Measurements from ENCODE around the gene CC2D2A. TPM values are rescaled to one million over a fixed set of nuclear protein-coding genes. Genes with fewer than 3 reads are reported as not detected.

CC2D2A gene
- total and polyA plus RNA-seq, 2 donors, result 3.3 to 3.5 TPM

DNA sequence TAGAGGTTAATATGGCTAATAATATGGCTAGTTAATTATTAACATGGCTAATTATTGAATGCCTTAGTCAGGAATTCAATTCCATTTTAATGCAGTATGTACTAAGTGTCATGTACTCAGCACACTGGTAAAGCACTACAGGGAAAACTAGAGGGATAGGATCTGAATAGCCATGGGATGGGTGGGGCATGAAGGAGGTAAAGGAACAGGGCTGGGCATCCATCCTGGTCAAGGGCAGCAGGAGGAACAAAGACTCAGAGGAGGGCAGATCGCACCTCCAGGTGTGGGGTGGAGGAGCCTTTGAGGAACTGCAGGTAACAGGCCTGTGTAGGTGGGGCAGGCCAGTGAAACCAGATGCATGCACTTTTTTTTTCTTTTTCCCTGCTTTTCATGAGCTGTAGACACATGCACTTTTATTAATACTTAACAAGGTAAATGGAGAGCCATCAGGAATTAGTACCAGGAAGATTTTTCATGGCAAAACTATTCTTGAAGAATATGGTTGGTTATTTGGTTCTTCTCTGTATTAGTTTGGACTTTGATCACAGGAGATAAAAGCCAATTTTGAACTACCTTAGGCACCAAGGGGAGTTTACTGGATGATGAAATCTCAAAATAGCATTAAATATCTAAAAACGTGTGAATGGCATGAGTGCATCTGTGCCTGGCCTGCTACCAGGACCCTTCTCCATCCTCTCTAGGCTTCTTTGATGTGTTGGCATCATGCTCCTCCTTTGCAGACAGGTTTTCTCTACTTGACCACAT is 88.3 kb downstream of the CC2D2A start:
- no peak for DNase-seq (ENCODE audit: low read depth in 6 of 9, low spot score in 9 of 9)
- no peak overlapping the region for H3K4me3 ChIP-seq (ENCODE audit: low read length in 2 of 2)
- no peaks in the 10 kb centered on the region for H3K9me3 ChIP-seq (ENCODE audit: control insufficient read depth in 2 of 2, insufficient read depth in 1 of 2, low read length in 1 of 2)
- peaks cover 0 to 8% of the 10 kb centered on the region in 2 donors for H3K4me1 ChIP-seq (ENCODE audit: control insufficient read depth in 2 of 2, insufficient read depth in 2 of 2, low read length in 2 of 2)
- H3K36me3 ChIP-seq (ENCODE audit: control insufficient read depth in 2 of 2, insufficient read depth in 2 of 2, low read length in 1 of 2), result no peaks in the 10 kb centered on the region
- no peak overlapping the region for H3K27ac ChIP-seq (ENCODE audit: low read depth in 1 of 2, low read length in 1 of 2)
- WGBS, result 97% methylated on average over 2 of the region's 2 CpGs
- no peaks in the 10 kb centered on the region for H3K27me3 ChIP-seq (ENCODE audit: control insufficient read depth in 2 of 2, insufficient read depth in 1 of 2, low read length in 1 of 2)

DNA sequence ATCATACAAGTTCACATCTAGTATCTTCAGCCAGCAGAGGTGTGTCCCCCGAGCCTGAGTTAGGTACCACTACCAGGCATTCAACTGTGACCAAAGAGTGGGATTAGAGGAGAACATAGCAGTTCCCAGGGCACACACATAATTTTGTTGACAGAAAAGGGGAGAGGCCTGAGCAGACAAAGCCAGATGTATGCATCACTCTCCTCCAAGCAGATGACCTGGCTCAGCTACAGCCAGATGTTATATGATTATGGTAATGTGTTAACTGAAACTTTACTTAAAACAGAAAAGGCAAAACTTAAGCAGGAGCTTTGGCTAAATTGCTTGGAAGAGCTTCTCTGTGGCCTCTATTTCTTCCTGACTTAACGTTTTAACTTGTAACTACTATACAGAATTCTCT is 88.9 kb downstream of the CC2D2A start:
- no peak overlapping the region for H3K27ac ChIP-seq (ENCODE audit: low read depth in 1 of 2, low read length in 1 of 2)
- no peaks in the 10 kb centered on the region for H3K27me3 ChIP-seq (ENCODE audit: control insufficient read depth in 2 of 2, insufficient read depth in 1 of 2, low read length in 1 of 2)
- H3K9me3 ChIP-seq (ENCODE audit: control insufficient read depth in 2 of 2, insufficient read depth in 1 of 2, low read length in 1 of 2), result no peaks in the 10 kb centered on the region
- no peak for DNase-seq (ENCODE audit: low read depth in 6 of 9, low spot score in 9 of 9)
- WGBS, result 96% methylated on average over 2 of the region's 2 CpGs
- H3K4me1 ChIP-seq (ENCODE audit: control insufficient read depth in 2 of 2, insufficient read depth in 2 of 2, low read length in 2 of 2), result peaks cover 0 to 6% of the 10 kb centered on the region in 2 donors
- H3K36me3 ChIP-seq (ENCODE audit: control insufficient read depth in 2 of 2, insufficient read depth in 2 of 2, low read length in 1 of 2), result no peaks in the 10 kb centered on the region
- H3K4me3 ChIP-seq (ENCODE audit: low read length in 2 of 2), result no peak overlapping the region

DNA sequence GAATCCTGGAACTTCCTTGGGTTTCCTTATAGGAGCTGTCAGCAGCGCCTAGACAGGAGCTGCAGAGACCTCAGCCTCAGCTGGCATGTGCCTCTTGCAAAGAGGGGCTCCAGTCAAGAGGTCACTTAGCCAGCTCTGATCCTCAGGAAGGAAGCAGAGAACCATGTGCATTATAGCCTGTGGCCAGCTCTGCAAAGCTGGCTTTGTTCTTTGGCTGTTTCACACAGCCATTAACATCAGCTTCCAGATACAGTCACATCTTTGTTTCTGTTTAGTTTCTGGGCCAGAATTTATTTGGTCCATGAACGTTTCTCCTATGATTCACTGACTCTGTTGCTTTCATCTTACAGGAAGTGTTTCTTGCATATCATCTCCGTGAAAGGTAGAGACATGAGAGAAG is 92.4 kb downstream of the CC2D2A start:
- Histone ChIP-seq H3K4me1 (ENCODE audit: control insufficient read depth in 2 of 2, insufficient read depth in 2 of 2, low read length in 2 of 2) (no peaks in the 10 kb centered on the region), H3K27ac (ENCODE audit: low read depth in 1 of 2, low read length in 1 of 2) (no peak overlapping the region), H3K36me3 (ENCODE audit: control insufficient read depth in 2 of 2, insufficient read depth in 2 of 2, low read length in 1 of 2) (no peaks in the 10 kb centered on the region), H3K27me3 (ENCODE audit: control insufficient read depth in 2 of 2, insufficient read depth in 1 of 2, low read length in 1 of 2) (no peaks in the 10 kb centered on the region), H3K9me3 (ENCODE audit: control insufficient read depth in 2 of 2, insufficient read depth in 1 of 2, low read length in 1 of 2) (no peaks in the 10 kb centered on the region), H3K4me3 (ENCODE audit: low read length in 2 of 2) (no peak overlapping the region)
- DNase-seq (ENCODE audit: low read depth in 6 of 9, low spot score in 9 of 9), result no peak
- 85% methylated on average over 3 of the region's 3 CpGs for WGBS

DNA sequence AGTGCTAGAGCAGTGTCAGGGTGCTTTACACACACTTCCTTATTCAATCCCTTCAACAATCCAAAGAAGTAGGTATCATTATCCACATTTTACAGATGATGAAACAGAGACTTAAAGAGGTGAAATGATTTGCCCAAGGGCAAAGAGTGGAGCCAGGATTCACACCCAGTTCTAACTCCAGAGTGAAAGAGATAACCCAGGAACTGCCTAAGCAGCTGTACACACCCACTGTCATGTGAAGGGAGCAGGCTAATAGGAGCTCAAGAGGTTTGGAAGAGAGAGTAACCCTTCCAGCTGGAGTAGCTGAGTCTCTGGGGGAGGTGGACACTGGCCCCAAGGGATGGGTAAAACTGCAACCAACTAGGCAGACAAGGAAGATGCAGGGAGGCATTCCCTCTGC is 92.9 kb downstream of the CC2D2A start:
- H3K36me3 ChIP-seq (ENCODE audit: control insufficient read depth in 2 of 2, insufficient read depth in 2 of 2, low read length in 1 of 2), result no peaks in the 10 kb centered on the region
- no peak for DNase-seq (ENCODE audit: low read depth in 6 of 9, low spot score in 9 of 9)

DNA sequence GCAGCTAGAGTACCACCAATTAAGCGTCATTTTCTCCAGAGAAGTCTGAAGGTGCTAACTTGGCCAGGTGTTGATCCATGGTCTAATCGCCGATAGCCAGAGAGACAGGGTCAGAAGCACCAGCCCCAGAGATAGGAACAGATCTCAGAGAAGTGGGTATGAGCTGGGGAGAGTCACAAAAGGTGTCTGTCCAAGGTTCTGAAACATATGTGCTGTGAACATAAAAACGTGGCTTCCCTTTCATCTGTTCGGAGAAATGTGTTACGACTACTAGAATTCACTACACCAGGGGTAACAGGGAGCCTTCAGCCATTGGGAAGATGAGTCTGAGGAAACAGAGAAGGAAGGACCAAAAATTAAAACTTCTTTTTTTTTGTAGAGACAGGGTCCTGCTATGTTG is 94.2 kb downstream of the CC2D2A start:
- Histone ChIP-seq H3K27me3 (ENCODE audit: control insufficient read depth in 2 of 2, insufficient read depth in 1 of 2, low read length in 1 of 2) (no peaks in the 10 kb centered on the region), H3K36me3 (ENCODE audit: control insufficient read depth in 2 of 2, insufficient read depth in 2 of 2, low read length in 1 of 2) (no peaks in the 10 kb centered on the region), H3K27ac (ENCODE audit: low read depth in 1 of 2, low read length in 1 of 2) (no peak overlapping the region), H3K9me3 (ENCODE audit: control insufficient read depth in 2 of 2, insufficient read depth in 1 of 2, low read length in 1 of 2) (no peaks in the 10 kb centered on the region), H3K4me1 (ENCODE audit: control insufficient read depth in 2 of 2, insufficient read depth in 2 of 2, low read length in 2 of 2) (no peaks in the 10 kb centered on the region), H3K4me3 (ENCODE audit: low read length in 2 of 2) (no peak overlapping the region)
- DNase-seq (ENCODE audit: low read depth in 6 of 9, low spot score in 9 of 9), result no peak
- WGBS, result 81% methylated on average over 6 of the region's 6 CpGs

More for the DNA sequence above, 92.9 kb downstream of the CC2D2A start:
- H3K4me3 ChIP-seq (ENCODE audit: low read length in 2 of 2), result no peak overlapping the region
- no peaks in the 10 kb centered on the region for H3K9me3 ChIP-seq (ENCODE audit: control insufficient read depth in 2 of 2, insufficient read depth in 1 of 2, low read length in 1 of 2)
- no peaks in the 10 kb centered on the region for H3K27me3 ChIP-seq (ENCODE audit: control insufficient read depth in 2 of 2, insufficient read depth in 1 of 2, low read length in 1 of 2)
- no peak overlapping the region for H3K27ac ChIP-seq (ENCODE audit: low read depth in 1 of 2, low read length in 1 of 2)
- no peaks in the 10 kb centered on the region for H3K4me1 ChIP-seq (ENCODE audit: control insufficient read depth in 2 of 2, insufficient read depth in 2 of 2, low read length in 2 of 2)

DNA sequence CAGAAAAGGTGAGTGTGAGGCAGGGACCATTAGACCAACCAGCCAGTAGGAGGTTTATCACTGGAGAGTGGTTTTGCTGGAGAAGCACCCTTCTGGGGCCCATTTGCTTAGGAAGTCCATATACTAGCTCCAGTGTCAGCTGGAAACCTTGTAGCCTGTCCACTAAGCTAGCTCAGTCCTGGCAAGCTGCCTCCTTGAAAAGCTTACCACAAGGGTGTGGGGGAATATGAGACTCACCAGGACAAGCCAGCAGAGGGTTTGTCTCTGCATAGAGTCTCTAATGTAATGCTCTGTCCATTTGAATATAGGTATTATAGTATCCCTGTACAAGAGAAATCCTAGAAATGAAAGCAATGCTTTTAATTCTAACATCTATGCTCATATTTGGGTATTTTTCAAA is 99.1 kb downstream of the CC2D2A start:
- H3K9me3 ChIP-seq (ENCODE audit: control insufficient read depth in 2 of 2, insufficient read depth in 1 of 2, low read length in 1 of 2), result no peaks in the 10 kb centered on the region
- no peaks in the 10 kb centered on the region for H3K27me3 ChIP-seq (ENCODE audit: control insufficient read depth in 2 of 2, insufficient read depth in 1 of 2, low read length in 1 of 2)
- H3K4me3 ChIP-seq (ENCODE audit: low read length in 2 of 2), result no peak overlapping the region
- no peak for DNase-seq (ENCODE audit: low read depth in 6 of 9, low spot score in 9 of 9)
- H3K4me1 ChIP-seq (ENCODE audit: control insufficient read depth in 2 of 2, insufficient read depth in 2 of 2, low read length in 2 of 2), result no peaks in the 10 kb centered on the region
- H3K36me3 ChIP-seq (ENCODE audit: control insufficient read depth in 2 of 2, insufficient read depth in 2 of 2, low read length in 1 of 2), result no peaks in the 10 kb centered on the region
- H3K27ac ChIP-seq (ENCODE audit: low read depth in 1 of 2, low read length in 1 of 2), result no peak overlapping the region

DNA sequence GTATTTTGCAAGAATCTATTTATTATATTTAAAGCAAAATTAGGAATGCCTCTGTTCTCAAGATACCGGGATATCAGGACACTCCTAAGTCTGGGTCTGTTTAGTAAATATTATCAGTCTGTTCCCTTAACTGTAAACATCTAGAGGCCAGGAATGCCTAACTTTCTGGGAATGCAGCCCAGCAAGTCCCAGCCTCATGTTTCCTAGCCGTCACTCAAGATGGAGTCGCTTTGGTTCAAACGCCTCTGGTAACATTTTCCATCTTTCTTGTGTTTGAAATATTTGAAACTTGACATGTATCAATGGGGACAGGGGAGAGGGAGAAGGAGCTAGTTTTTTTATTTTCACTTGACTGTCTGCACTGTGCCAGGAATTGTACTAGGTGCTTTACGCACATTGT is 100.1 kb downstream of the CC2D2A start:
- no peaks in the 10 kb centered on the region for H3K9me3 ChIP-seq (ENCODE audit: control insufficient read depth in 2 of 2, insufficient read depth in 1 of 2, low read length in 1 of 2)
- no peaks in the 10 kb centered on the region for H3K4me1 ChIP-seq (ENCODE audit: control insufficient read depth in 2 of 2, insufficient read depth in 2 of 2, low read length in 2 of 2)
- 97% methylated on average over 5 of the region's 5 CpGs for WGBS
- no peaks in the 10 kb centered on the region for H3K27me3 ChIP-seq (ENCODE audit: control insufficient read depth in 2 of 2, insufficient read depth in 1 of 2, low read length in 1 of 2)
- DNase-seq (ENCODE audit: low read depth in 6 of 9, low spot score in 9 of 9), result no peak
- no peak overlapping the region for H3K27ac ChIP-seq (ENCODE audit: low read depth in 1 of 2, low read length in 1 of 2)
- no peaks in the 10 kb centered on the region for H3K36me3 ChIP-seq (ENCODE audit: control insufficient read depth in 2 of 2, insufficient read depth in 2 of 2, low read length in 1 of 2)
- no peak overlapping the region for H3K4me3 ChIP-seq (ENCODE audit: low read length in 2 of 2)

DNA sequence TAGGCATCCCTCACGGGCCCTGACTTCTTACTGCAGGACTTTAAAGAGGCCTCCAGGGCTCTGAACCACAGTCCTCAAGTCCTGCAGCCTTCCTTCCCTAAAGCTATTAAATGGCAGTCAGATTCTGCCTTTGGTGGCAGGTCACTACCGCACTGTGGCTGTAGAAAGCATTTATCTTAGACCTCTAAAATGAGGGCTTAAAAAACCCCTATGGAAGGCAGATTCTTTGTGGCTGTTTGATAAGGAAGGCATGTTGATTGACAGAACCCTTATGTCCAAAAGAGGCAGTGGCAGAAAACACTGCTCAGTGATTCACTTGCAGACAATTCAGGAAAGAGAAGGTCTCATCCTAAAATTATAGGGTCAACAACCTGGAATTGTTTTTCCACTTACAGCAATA is 106.3 kb downstream of the CC2D2A start:
- 99% methylated on average over 2 of the region's 2 CpGs for WGBS
- Histone ChIP-seq H3K36me3 (ENCODE audit: control insufficient read depth in 2 of 2, insufficient read depth in 2 of 2, low read length in 1 of 2) (no peaks in the 10 kb centered on the region), H3K9me3 (ENCODE audit: control insufficient read depth in 2 of 2, insufficient read depth in 1 of 2, low read length in 1 of 2) (no peaks in the 10 kb centered on the region), H3K4me3 (ENCODE audit: low read length in 2 of 2) (no peak overlapping the region), H3K27ac (ENCODE audit: low read depth in 1 of 2, low read length in 1 of 2) (no peak overlapping the region), H3K27me3 (ENCODE audit: control insufficient read depth in 2 of 2, insufficient read depth in 1 of 2, low read length in 1 of 2) (no peaks in the 10 kb centered on the region), H3K4me1 (ENCODE audit: control insufficient read depth in 2 of 2, insufficient read depth in 2 of 2, low read length in 2 of 2) (no peaks in the 10 kb centered on the region)
- DNase-seq (ENCODE audit: low read depth in 6 of 9, low spot score in 9 of 9), result no peak

DNA sequence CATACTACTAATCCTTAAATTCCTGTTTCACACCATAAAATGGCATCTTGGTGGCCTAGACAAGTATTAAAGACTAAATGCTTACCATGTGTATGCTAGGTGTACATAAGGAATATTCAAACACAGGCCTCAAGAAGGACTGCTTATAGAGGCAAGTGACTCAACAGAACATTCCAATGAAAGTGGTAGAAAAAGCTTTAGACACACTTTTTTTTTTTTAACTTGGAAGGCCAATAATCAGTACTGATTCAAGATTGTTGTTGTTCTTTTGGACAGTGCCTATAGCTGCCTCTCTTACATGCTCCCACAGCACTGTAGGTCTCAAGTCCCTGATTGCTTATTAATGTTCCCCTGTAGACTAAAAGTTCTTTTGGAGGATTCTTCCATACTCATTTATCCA is 107.8 kb downstream of the CC2D2A start:
- Histone ChIP-seq H3K36me3 (ENCODE audit: control insufficient read depth in 2 of 2, insufficient read depth in 2 of 2, low read length in 1 of 2) (no peaks in the 10 kb centered on the region), H3K4me3 (ENCODE audit: low read length in 2 of 2) (no peak overlapping the region), H3K27me3 (ENCODE audit: control insufficient read depth in 2 of 2, insufficient read depth in 1 of 2, low read length in 1 of 2) (no peaks in the 10 kb centered on the region), H3K27ac (ENCODE audit: low read depth in 1 of 2, low read length in 1 of 2) (no peak overlapping the region), H3K4me1 (ENCODE audit: control insufficient read depth in 2 of 2, insufficient read depth in 2 of 2, low read length in 2 of 2) (no peaks in the 10 kb centered on the region), H3K9me3 (ENCODE audit: control insufficient read depth in 2 of 2, insufficient read depth in 1 of 2, low read length in 1 of 2) (no peaks in the 10 kb centered on the region)
- no peak for DNase-seq (ENCODE audit: low read depth in 6 of 9, low spot score in 9 of 9)
